Glutamatergic neuron (in vitro differentiated cells): ENCODE measurements around the gene SLC25A47. TPM values are rescaled to one million over a fixed set of nuclear protein-coding genes. Genes with fewer than 3 reads are reported as not detected.
"Not testable (repeated sequence)": the region's sequence is repeated elsewhere in the genome, so short reads cannot be mapped to it uniquely, and the experiment has no call there.

ENCODE experiments used
- DNase-seq: peaks from one replicate; pipeline ENCODE4 v3.0.0; 2022
- H3K27ac Mint-ChIP-seq: one replicate; pipeline ENCODE4 v1.8.0; 2020; ENCODE audit warnings: mild to moderate bottlenecking, mixed read lengths, inconsistent platforms; ENCODE audit not compliant: unreplicated experiment
- H3K27me3 Mint-ChIP-seq: one replicate; pipeline ENCODE4 v1.8.0; 2020; ENCODE audit warnings: mild to moderate bottlenecking, moderate library complexity, mixed read lengths, inconsistent platforms; ENCODE audit not compliant: unreplicated experiment
- H3K36me3 Mint-ChIP-seq: one replicate; pipeline ENCODE4 v1.8.0; 2020; ENCODE audit warnings: mild to moderate bottlenecking, mixed read lengths, inconsistent platforms; ENCODE audit not compliant: unreplicated experiment
- H3K4me1 Mint-ChIP-seq: one replicate; pipeline ENCODE4 v1.8.0; 2020; ENCODE audit warnings: mild to moderate bottlenecking, low read depth, mixed read lengths, inconsistent platforms; ENCODE audit not compliant: unreplicated experiment
- H3K4me3 Mint-ChIP-seq: one replicate; pipeline ENCODE4 v1.8.0; 2020; ENCODE audit warnings: mild to moderate bottlenecking, mixed read lengths, inconsistent platforms; ENCODE audit not compliant: unreplicated experiment
- H3K9me3 Mint-ChIP-seq: one replicate; pipeline ENCODE4 v1.8.0; 2020; ENCODE audit warnings: mild to moderate bottlenecking, moderate library complexity, mixed read lengths, inconsistent platforms; ENCODE audit not compliant: unreplicated experiment
- total RNA-seq: library from RNA; stranded (reverse); fragmentation: NEBNext Ultra II Directional; extraction: Animal tissue kit (Norgen Biotek cat#: 25700); gene quantifications from one replicate; pipeline ENCODE4 v1.2.1, GENCODE V29; 2021; ENCODE audit not compliant: unreplicated experiment
- TF ChIP-seq, protein P1 (sequence below): fragments of 200-600 bp; sonication (generic); IDR thresholded peaks from one replicate; pipeline ENCODE4 v1.5.0; 2021; ENCODE audit not compliant: partially characterized antibody, unreplicated experiment

The SLC25A47 gene
- total RNA-seq, 1 donor from 2014 or later = not detected

DNA sequence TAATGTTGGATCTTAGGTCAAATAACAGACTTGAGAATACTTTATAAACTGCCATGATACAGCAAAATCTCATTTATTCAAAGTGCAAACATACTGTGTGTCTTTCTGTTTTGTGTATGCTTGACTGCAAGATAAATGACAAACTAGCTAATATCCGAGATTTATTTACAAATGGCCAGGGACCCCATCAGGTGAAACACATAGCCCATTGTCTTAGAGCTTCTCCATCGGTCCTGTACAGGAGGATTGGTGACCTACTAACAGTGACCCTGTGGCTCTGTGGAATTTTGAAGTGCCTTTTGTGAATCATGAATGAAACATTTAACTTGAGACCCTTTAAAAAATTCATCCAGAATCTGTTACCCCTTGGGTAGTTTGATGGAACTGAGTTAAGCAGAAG is 44.0 kb upstream of the SLC25A47 start:
- H3K27me3 Mint-ChIP-seq = peaks cover 6% of the 10 kb centered on the region
- TF ChIP-seq, protein P1, sequence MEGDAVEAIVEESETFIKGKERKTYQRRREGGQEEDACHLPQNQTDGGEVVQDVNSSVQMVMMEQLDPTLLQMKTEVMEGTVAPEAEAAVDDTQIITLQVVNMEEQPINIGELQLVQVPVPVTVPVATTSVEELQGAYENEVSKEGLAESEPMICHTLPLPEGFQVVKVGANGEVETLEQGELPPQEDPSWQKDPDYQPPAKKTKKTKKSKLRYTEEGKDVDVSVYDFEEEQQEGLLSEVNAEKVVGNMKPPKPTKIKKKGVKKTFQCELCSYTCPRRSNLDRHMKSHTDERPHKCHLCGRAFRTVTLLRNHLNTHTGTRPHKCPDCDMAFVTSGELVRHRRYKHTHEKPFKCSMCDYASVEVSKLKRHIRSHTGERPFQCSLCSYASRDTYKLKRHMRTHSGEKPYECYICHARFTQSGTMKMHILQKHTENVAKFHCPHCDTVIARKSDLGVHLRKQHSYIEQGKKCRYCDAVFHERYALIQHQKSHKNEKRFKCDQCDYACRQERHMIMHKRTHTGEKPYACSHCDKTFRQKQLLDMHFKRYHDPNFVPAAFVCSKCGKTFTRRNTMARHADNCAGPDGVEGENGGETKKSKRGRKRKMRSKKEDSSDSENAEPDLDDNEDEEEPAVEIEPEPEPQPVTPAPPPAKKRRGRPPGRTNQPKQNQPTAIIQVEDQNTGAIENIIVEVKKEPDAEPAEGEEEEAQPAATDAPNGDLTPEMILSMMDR = no peak
- H3K4me1 Mint-ChIP-seq = peaks cover 15% of the 10 kb centered on the region
- H3K27ac Mint-ChIP-seq = no peak overlapping the region
- no peaks in the 10 kb centered on the region for H3K9me3 Mint-ChIP-seq
- no peaks in the 10 kb centered on the region for H3K36me3 Mint-ChIP-seq
- no peak for DNase-seq
- H3K4me3 Mint-ChIP-seq = no peak overlapping the region

DNA sequence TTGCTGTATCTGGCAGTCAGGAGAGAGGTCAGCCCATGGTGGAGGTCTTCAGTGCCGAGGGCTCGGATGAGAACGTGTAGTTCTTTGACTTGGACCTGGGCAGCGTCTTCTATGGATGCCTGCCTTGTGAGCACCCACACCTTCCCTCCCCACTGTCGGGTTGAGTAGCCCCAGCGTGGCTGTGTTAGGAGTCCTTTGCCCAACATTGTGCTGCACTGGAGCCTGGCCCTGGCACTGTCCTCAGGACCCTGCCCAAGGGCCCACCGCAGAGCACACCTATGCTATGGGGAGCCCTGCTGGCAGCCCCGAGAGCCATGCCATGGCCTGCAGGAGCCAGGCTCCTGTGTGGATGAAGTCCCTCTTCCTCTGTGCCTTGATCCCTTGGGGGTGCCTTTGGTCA is 43.6 kb upstream of the SLC25A47 start:
- no peak overlapping the region for H3K4me3 Mint-ChIP-seq
- TF ChIP-seq, protein P1 = no peak
- no peak overlapping the region for H3K27ac Mint-ChIP-seq
- H3K9me3 Mint-ChIP-seq = no peaks in the 10 kb centered on the region
- DNase-seq = no peak
- H3K27me3 Mint-ChIP-seq = peaks cover 6% of the 10 kb centered on the region
- H3K36me3 Mint-ChIP-seq = no peaks in the 10 kb centered on the region
- H3K4me1 Mint-ChIP-seq = peaks cover 15% of the 10 kb centered on the region

DNA sequence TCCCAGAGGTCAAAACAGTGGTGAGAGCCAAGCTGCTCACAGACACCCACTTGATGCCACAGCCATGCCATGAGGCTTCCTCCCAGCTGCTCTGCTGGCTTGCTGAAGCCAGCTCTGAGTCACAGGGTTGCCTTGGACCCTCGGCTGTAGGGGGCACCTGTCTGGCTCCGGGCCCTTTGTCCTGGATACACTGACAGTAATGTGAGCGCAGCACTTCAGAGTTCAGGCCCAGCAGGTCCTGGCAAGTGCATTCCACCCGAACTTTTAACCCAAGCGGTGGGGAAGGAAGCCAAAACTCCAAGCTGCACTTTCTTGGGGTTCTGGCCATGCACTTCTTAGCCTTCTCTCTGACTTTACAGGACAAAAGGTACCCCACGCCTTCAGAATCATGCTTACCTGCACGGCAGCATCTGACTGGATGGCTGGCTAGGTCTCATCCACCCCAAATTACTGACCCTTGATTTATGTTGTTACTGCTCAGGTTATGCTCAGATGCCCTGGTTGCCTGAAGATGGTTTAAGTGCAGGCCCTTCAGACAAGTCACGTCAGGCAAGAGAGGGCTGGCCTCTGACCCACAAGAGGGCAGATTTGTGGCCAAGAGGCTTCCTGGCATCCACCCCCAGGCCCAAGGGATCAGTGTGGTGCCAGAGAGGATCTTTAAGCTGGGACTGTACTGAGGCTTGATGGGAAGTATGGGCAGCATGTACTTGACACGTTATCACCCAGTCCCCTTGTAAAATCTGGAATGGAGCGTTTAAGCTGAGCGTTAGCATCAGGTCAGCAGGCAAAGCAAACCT is 41.7 kb upstream of the SLC25A47 start:
- H3K27me3 Mint-ChIP-seq = peaks cover 11% of the 10 kb centered on the region
- no peak for DNase-seq
- no peak overlapping the region for H3K27ac Mint-ChIP-seq
- TF ChIP-seq, protein P1 = no peak
- H3K36me3 Mint-ChIP-seq = no peaks in the 10 kb centered on the region
- H3K4me3 Mint-ChIP-seq = no peak overlapping the region
- peaks cover 3% of the 10 kb centered on the region for H3K9me3 Mint-ChIP-seq
- peaks cover 12% of the 10 kb centered on the region for H3K4me1 Mint-ChIP-seq

DNA sequence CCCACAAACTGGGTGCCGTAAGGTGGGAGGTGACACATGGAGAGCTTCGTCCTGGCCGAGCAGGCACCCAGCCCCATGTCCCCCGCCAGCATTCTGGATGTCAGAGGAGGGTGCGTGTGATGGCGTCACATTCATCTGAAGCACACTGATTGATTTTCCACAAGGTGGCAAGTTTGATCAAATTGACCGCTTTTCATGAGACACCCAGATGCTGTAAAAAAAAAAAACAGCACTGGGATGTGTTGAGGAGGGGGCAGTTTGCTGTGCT is 41.1 kb upstream of the SLC25A47 start:
- no peak overlapping the region for H3K4me3 Mint-ChIP-seq
- peaks cover 13% of the 10 kb centered on the region for H3K4me1 Mint-ChIP-seq
- no peaks in the 10 kb centered on the region for H3K36me3 Mint-ChIP-seq

DNA sequence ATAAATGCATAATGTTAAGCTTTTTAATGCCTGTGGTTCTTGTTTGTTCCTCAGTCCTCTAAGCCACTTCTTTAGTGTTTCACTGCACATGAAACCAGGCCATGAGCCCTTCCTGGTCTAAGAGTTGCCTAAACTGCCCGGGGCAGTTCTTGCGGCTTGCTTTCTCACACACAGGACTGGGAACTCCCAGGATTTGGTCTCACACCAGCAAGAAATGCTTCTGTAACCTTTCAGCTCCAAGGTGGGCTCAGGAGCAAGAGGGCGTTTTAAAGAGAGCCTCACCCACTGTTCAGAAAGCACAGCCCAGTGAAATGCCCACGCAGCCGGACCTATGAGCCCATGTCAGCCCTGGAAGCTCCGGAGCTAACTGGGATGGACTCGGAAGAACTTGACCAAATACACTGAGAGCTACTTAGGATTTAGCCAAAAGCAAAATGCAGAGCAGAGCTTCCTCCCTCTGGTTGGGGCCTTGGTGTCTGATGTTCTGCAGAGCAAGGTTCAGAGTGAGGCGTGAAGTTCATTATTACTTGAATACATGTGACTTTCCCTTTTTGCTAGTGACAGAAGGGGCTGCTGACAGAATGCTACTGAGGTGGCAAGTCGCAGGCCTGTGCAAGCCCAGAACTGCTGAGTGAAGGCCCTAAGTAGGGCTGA is 40.2 kb upstream of the SLC25A47 start:
- no peak for DNase-seq
- Mint-ChIP-seq H3K4me1 (peaks cover 17% of the 10 kb centered on the region), H3K4me3 (no peak overlapping the region), H3K27me3 (peaks cover 12% of the 10 kb centered on the region), H3K27ac (peak overlapping the region; percentile 8), H3K9me3 (peaks cover 6% of the 10 kb centered on the region), H3K36me3 (no peaks in the 10 kb centered on the region)
- TF ChIP-seq, protein P1 = no peak

More for the DNA sequence above, 41.1 kb upstream of the SLC25A47 start:
- DNase-seq = no peak
- H3K27me3 Mint-ChIP-seq = peaks cover 11% of the 10 kb centered on the region
- peaks cover 3% of the 10 kb centered on the region for H3K9me3 Mint-ChIP-seq
- TF ChIP-seq, protein P1 = no peak
- H3K27ac Mint-ChIP-seq = peak overlapping the region; percentile 33

DNA sequence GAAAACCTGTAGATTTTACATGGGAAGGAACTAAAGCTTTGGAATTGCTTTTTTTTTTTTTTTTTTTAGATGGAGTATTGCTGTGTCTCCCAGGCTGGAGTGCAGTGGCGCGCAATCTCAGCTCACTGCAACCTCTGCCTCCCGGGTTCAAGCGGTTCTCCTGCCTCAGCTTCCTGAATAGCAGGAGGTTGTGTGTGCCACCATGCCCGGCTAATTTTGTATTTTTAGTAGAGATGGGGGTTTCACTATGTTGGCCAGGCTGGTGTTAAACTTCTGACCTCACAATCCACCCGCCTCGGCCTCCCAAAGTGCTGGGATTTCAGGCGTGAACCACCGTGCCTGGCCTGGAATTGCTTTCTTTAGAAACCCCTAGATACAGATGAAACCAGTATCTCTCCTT is 39.7 kb upstream of the SLC25A47 start:
- H3K9me3 Mint-ChIP-seq, H3K4me3 Mint-ChIP-seq, H3K36me3 Mint-ChIP-seq, H3K27ac Mint-ChIP-seq, DNase-seq: not testable (repeated sequence)
- Mint-ChIP-seq H3K4me1 (peaks cover 17% of the 10 kb centered on the region), H3K27me3 (peaks cover 12% of the 10 kb centered on the region)
